ENCODE results near the gene SPIRE2. TPM values are rescaled to one million over a fixed set of nuclear protein-coding genes. Genes with fewer than 3 reads are reported as not detected.

SPIRE2 gene
- total RNA-seq, 3 donors from 2014 or later (not counting 1 experiment from before 2014, with no cell fraction given) = 4.5 to 8.7 (median 6.5) TPM

DNA sequence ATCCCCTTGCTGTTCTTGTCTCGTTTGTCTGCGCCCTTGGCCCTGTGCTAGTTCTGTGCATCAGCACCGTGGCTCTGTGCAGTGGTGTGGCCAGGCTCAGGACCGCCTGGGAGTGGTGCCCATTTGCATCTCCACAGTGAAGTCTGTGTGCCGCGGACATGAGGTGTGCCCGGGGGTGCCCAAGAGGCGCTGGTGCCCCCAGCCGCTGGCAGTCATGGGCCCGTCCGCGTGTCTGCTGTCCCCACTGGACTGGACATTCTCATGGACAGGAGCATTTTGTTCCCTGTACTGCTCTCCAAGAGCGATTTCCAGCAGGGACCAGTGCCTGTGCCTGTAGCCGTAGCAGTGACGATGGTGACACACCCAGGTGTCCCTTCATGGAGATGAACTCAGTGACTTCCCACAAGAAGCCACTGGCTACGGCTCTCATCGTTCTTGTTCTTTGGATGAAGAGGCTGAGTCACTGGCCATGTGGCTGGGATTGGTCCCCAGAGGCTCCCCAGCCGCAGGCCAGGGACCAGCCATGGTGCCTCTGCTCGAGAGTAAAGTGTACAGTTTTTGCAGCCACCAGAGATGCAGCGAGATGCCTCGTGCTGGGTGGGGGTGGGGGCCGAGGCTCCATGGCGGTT lies 77.3 kb downstream of the SPIRE2 start:
- 94% methylated on average over 23 of the region's 23 CpGs for WGBS (ENCODE audit: insufficient coverage)
- no peak overlapping the region for H3K4me3 Mint-ChIP-seq

DNA sequence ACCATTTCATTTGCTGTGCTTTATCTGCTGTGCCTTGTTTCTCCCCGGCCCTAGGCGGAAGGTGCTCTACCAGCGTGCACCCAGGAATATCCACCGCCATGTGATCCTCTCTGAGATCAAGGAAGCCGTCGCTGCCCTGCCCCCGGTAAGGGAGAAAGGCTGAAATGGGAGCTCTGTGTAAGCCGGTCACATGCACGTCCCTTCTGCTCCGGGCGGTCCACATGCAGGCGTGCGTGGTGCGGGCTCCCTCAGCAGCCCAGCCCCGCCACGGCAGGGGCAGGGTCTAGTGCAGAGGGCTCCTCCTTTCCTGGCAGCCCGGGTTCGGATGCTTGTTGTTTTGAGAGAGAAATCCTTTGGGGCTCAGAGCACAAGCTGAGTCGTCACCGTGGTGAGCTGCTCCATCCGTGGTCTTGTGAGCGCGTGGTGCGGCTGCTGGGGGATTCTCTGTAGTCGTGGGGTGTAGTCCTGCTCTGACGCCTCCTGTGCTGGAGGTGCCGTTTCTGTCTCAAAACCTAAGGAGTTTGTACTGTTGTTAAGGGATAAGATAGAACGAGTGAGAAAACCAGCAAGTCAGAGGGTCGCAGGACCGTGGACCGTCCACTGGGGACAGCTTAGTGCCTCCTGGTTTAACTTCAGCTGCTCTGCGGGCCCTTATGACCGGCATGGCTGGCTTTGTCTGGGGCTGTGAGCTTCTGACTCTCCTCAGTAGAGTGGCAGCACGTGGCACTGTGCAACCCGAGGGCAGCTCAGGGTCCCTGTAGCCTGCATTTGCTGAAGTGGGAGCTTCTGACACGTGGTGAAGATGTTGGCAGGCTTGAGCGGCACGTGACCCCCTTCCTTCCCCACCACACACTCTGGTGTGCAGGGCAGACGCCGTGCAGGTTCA lies 78.1 kb downstream of the SPIRE2 start:
- WGBS (ENCODE audit: insufficient coverage) = 89% methylated on average over 39 of the region's 40 CpGs
- Mint-ChIP-seq H3K9me3 (no peaks in the 10 kb centered on the region), H3K4me3 (no peak overlapping the region), H3K27me3 (ENCODE audit: low read depth in 2 of 2) (no peaks in the 10 kb centered on the region), H3K36me3 (no peaks in the 10 kb centered on the region), H3K4me1 (peaks cover 0 to 17% of the 10 kb centered on the region in 2 donors), H3K27ac (peak overlapping the region; percentile 11 to 24)
- Histone ChIP-seq H3K4me3 (ENCODE audit: low read length) (no peak overlapping the region), H3K27me3 (ENCODE audit: control insufficient read depth, insufficient read depth, low read length) (no peaks in the 10 kb centered on the region), H3K36me3 (ENCODE audit: control insufficient read depth, insufficient read depth, low read length) (peaks cover 57% of the 10 kb centered on the region), H3K9me3 (ENCODE audit: control insufficient read depth, insufficient read depth, low read length) (no peaks in the 10 kb centered on the region), H3K27ac (ENCODE audit: low read length) (no peak overlapping the region), H3K4me1 (ENCODE audit: control insufficient read depth, insufficient read depth, low read length) (peaks cover 13% of the 10 kb centered on the region)
- no peak for TF ChIP-seq CTCF (IDR thresholded peaks at IDR 0.05)
- ATAC-seq (peak in 2 of 3 donors; percentile 34 to 40), DNase-seq (no peak)
- intact Hi-C loops (cut with micrococcal nuclease) = no loop called here

More for the DNA sequence above, 77.3 kb downstream of the SPIRE2 start:
- Mint-ChIP-seq H3K36me3 (no peaks in the 10 kb centered on the region), H3K27ac (peak overlapping the region in 1 of 2 donors; percentile 11), H3K9me3 (no peaks in the 10 kb centered on the region), H3K27me3 (ENCODE audit: low read depth in 2 of 2) (no peaks in the 10 kb centered on the region), H3K4me1 (peaks cover 0 to 16% of the 10 kb centered on the region in 2 donors)
- DNase-seq = no peak
- no peak overlapping the region for H3K27ac ChIP-seq (ENCODE audit: low read length)
- H3K36me3 ChIP-seq (ENCODE audit: control insufficient read depth, insufficient read depth, low read length) = peaks cover 59% of the 10 kb centered on the region
- H3K4me3 ChIP-seq (ENCODE audit: low read length) = no peak overlapping the region
- no peak for TF ChIP-seq CTCF (IDR thresholded peaks at IDR 0.05)
- peaks cover 13% of the 10 kb centered on the region for H3K4me1 ChIP-seq (ENCODE audit: control insufficient read depth, insufficient read depth, low read length)
- ATAC-seq = no peak
- intact Hi-C loops (cut with micrococcal nuclease) = no loop called here
- H3K9me3 ChIP-seq (ENCODE audit: control insufficient read depth, insufficient read depth, low read length) = no peaks in the 10 kb centered on the region
- H3K27me3 ChIP-seq (ENCODE audit: control insufficient read depth, insufficient read depth, low read length) = no peaks in the 10 kb centered on the region

DNA sequence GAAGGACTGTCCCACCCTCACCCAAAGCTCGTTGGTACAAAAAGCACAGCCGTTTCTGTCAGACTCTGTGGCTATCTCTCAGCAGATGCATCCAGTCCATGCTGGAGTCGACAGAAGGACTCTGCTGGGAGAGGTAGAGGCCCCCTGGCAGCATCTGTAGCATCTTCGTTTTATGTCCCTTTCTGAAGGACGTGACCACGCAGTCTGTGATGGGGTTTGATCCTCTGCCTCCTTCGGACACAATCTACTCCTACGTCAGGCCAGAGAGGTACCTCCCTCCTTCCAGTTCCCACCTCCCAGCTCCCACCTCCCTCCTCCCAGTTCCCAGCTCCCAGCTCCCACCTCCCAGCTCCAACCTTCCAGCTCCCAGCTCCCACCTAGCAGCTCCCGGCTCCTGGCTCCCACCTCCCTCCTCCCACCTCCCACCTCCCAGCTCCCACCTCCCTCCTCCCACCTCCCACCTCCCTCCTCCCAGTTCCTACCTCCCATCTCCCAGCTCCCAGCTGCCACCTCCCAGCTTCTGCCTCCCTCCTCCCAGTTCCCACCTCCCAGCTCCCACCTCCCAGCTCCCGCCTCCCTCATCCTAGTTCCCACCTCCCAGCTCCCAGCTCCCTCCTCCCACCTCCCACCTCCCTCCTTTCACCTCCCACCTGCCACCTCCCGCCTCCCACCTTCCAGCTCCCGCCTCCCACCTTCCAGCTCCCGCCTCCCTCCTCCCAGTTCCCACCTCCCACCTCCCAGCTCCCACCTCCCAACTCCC lies 79.0 kb downstream of the SPIRE2 start:
- no peaks in the 10 kb centered on the region for H3K36me3 Mint-ChIP-seq
- ATAC-seq (peak in 2 of 3 donors; percentile 2 to 4), DNase-seq (no peak)
- Histone ChIP-seq H3K4me1 (ENCODE audit: control insufficient read depth, insufficient read depth, low read length) (peaks cover 13% of the 10 kb centered on the region), H3K27ac (ENCODE audit: low read length) (no peak overlapping the region), H3K27me3 (ENCODE audit: control insufficient read depth, insufficient read depth, low read length) (no peaks in the 10 kb centered on the region), H3K9me3 (ENCODE audit: control insufficient read depth, insufficient read depth, low read length) (no peaks in the 10 kb centered on the region), H3K36me3 (ENCODE audit: control insufficient read depth, insufficient read depth, low read length) (peaks cover 59% of the 10 kb centered on the region), H3K4me3 (ENCODE audit: low read length) (no peak overlapping the region)
- no peak overlapping the region for H3K4me3 Mint-ChIP-seq
- peak overlapping the region in 1 of 2 donors; percentile 24 for H3K27ac Mint-ChIP-seq
- no peak for TF ChIP-seq CTCF (IDR thresholded peaks at IDR 0.05)
- H3K27me3 Mint-ChIP-seq (ENCODE audit: low read depth in 2 of 2) = no peaks in the 10 kb centered on the region
- peaks cover 0 to 17% of the 10 kb centered on the region in 2 donors for H3K4me1 Mint-ChIP-seq
- H3K9me3 Mint-ChIP-seq = no peaks in the 10 kb centered on the region
- intact Hi-C loops (cut with micrococcal nuclease) = no loop called here
- WGBS (ENCODE audit: insufficient coverage) = 94% methylated on average over 10 of the region's 13 CpGs
